Stomach (tissue), 9 donors: ENCODE measurements around the gene SLCO6A1. TPM values are rescaled to one million over a fixed set of nuclear protein-coding genes. Genes with fewer than 3 reads are reported as not detected.

ENCODE experiments used
- DNase-seq, 2 donors: peaks; one replicate each; pipeline versions ENCODE4 v3.0.0 to v3.0.0-alpha.2; 2013 to 2019
- H3K27ac ChIP-seq, 5 donors: fragments of 200-600 bp in 4 of 5; sonication (generic) in 4 of 5; one replicate each; pipeline ENCODE4 v1.5.1; 2013 to 2019; ENCODE audit warnings: mild to moderate bottlenecking in 1 of 5, moderate library complexity in 1 of 5
- H3K27me3 ChIP-seq, 3 donors: fragments of 200-600 bp; sonication (generic); one replicate each; pipeline ENCODE4 v1.5.1; 2017 to 2019; ENCODE audit warnings: mixed run types in 1 of 3
- H3K36me3 ChIP-seq, 4 donors: fragments of 200-600 bp; sonication (generic); 1 replicate in 3 of 4; 2 replicates in 1 of 4; pipeline ENCODE4 v1.5.1; 2016 to 2019
- H3K4me1 ChIP-seq, 4 donors: fragments of 200-600 bp; sonication (generic); one replicate each; pipeline ENCODE4 v1.5.1; 2016 to 2019
- H3K4me3 ChIP-seq, 4 donors: fragments of 200-600 bp; sonication (generic) in 3 of 4; one replicate each; pipeline ENCODE4 v1.5.1; 2016 to 2019; ENCODE audit warnings: mild to moderate bottlenecking in 1 of 4
- H3K9me3 ChIP-seq, 4 donors: fragments of 200-600 bp; sonication (generic); one replicate each; pipeline ENCODE4 v1.5.1; 2016 to 2019
- EP300 ChIP-seq: sonication (generic); formaldehyde crosslinking; IDR thresholded peaks from one replicate; pipeline ENCODE4 v1.6.1; 2017; ENCODE audit warnings: antibody characterized with exemption
- POLR2A ChIP-seq, 4 donors: fragments of 450-650 bp; IDR thresholded peaks; one replicate each; pipeline ENCODE4 v1.6.1; 2016; ENCODE audit warnings: antibody characterized with exemption in 4 of 4, control low read depth in 2 of 4, mild to moderate bottlenecking in 1 of 4, moderate library complexity in 1 of 4
- POLR2AphosphoS5 ChIP-seq, 3 donors: sonication (generic); formaldehyde crosslinking; IDR thresholded peaks; one replicate each; pipeline ENCODE4 v1.6.1; 2016; ENCODE audit warnings: antibody characterized with exemption in 3 of 3
- WGBS, 5 donors: extraction: QIAGEN DNeasy Blood & Tissue Kit in 3 of 5; methylation state at CpG; one replicate each; pipeline versions ENCODE4 v1.1.5 to v1.1.7; 2013 to 2018; 5-methylcytosine and 5-hydroxymethylcytosine counted together
- intact Hi-C: fragments of 100-400 bp; cut with DNase I; formaldehyde crosslinking; loops from one replicate; pipeline ENCODE4 v1.15.1; 2023; ENCODE audit warnings: low total_unique reads
- polyA plus RNA-seq, 3 donors: library from polyadenylated mRNA; stranded (reverse); fragments of 200-250 nt; gene quantifications; one replicate each; pipeline ENCODE4 v1.2.3, GENCODE V29; 2013
- total RNA-seq, 5 donors: library from RNA; depleted of rRNA; stranded (reverse); fragments of >200 nt; gene quantifications; one replicate each; pipeline versions ENCODE4 v1.1.0 to v1.2.3, GENCODE V29; 2014 to 2016
- TF ChIP-seq, protein P1 (sequence below), 7 experiments: fragments of 450-650 bp in 4 of 7; fragments of 200-600 bp in 3 of 7; sonication (generic) in 3 of 7; IDR thresholded peaks; one replicate each; pipeline ENCODE4 v1.5.1; 2016 to 2019; ENCODE audit warnings: antibody characterized with exemption in 7 of 7, control low read depth in 2 of 7, mild to moderate bottlenecking in 1 of 7
- donor health status: healthy with polysubstance abuse.
- donor health status: Bipolar disorder and iron deficiency.
- donor health status: healthy.

Gene SLCO6A1
- total and polyA plus RNA-seq, 8 donors, result not detected

DNA sequence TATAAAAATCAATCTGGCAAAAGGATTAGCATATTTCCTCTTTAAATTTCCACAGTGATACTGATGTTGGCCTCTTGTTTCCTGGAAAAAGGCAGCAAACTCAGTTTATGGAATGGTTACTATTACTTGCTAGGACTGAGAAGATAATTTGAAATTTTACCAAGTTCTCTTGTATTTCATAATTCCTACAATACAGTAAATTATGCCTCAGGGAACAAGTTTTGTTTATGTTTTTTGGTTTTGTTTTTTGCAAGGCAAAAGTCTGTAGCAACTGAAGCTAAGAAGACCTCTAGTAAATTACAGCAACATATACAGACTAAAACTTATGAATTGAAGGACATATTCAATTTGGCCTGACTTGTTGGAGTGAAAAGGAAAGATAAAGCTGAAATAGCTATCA, 30.2 kb upstream of the SLCO6A1 start:
- Histone ChIP-seq H3K36me3 (no peaks in the 10 kb centered on the region), H3K27me3 (no peaks in the 10 kb centered on the region), H3K9me3 (peaks cover 0 to 8% (median 0%) of the 10 kb centered on the region in 4 donors), H3K27ac (no peak overlapping the region), H3K4me1 (no peaks in the 10 kb centered on the region), H3K4me3 (no peak overlapping the region)
- TF ChIP-seq EP300 (no peak), POLR2AphosphoS5 (IDR thresholded peaks at IDR 0.05) (no peak), POLR2A (IDR thresholded peaks at IDR 0.05) (no peak)
- TF ChIP-seq, protein P1, sequence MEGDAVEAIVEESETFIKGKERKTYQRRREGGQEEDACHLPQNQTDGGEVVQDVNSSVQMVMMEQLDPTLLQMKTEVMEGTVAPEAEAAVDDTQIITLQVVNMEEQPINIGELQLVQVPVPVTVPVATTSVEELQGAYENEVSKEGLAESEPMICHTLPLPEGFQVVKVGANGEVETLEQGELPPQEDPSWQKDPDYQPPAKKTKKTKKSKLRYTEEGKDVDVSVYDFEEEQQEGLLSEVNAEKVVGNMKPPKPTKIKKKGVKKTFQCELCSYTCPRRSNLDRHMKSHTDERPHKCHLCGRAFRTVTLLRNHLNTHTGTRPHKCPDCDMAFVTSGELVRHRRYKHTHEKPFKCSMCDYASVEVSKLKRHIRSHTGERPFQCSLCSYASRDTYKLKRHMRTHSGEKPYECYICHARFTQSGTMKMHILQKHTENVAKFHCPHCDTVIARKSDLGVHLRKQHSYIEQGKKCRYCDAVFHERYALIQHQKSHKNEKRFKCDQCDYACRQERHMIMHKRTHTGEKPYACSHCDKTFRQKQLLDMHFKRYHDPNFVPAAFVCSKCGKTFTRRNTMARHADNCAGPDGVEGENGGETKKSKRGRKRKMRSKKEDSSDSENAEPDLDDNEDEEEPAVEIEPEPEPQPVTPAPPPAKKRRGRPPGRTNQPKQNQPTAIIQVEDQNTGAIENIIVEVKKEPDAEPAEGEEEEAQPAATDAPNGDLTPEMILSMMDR (IDR thresholded peaks at IDR 0.05), result no peak
- intact Hi-C loops, result no loop called here
- DNase-seq, result peak in 1 of 2 donors; percentile 20

DNA sequence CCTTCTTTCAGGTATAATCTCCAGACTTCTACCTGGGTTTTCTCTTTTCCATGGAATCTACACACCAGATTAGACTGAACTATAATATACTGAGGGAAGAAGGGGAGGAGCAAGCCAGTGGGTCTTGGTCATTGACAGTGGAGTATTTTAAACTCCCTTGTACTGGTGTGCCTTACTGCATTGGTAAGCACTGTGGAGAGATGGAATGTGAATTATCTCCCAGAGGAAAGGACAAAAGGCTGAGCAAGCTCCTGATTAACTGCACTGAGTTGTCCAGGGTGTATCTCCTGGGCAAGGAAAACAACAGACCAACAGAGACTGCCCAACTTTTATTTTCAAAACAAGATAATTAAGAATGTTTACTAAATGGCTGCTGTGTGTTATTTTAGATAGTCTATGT, 29.8 kb upstream of the SLCO6A1 start:
- TF ChIP-seq POLR2A (IDR thresholded peaks at IDR 0.05) (no peak), EP300 (no peak), POLR2AphosphoS5 (IDR thresholded peaks at IDR 0.05) (no peak)
- TF ChIP-seq, protein P1 (IDR thresholded peaks at IDR 0.05), result no peak
- intact Hi-C loops, result no loop called here
- peaks cover 0 to 8% (median 0%) of the 10 kb centered on the region in 4 donors for H3K9me3 ChIP-seq

DNA sequence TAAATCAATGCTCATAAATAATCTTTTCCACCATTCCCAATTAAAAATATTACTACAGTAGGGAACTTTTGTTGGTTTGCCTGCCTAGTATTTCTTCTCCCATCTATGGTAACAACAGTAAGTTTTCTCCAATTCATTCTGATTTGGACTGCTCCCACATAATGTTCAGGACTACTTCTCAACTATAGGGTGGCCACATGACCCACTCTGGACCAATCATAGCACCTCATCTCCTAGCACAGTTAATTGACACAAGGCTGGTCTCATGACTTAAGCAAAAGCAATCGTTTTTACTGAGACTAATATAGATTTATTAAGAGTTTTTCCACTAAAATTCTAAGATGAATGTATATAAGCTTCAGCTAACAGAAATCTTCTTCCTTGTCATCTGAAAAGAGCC, 28.7 kb upstream of the SLCO6A1 start:
- Histone ChIP-seq H3K4me3 (no peak overlapping the region), H3K27me3 (no peaks in the 10 kb centered on the region), H3K36me3 (no peaks in the 10 kb centered on the region), H3K9me3 (peaks cover 0 to 8% (median 0%) of the 10 kb centered on the region in 4 donors), H3K4me1 (no peaks in the 10 kb centered on the region), H3K27ac (no peak overlapping the region)
- no peak for DNase-seq
- 23 to 50% (median 34%) methylated on average over 1 of the region's 1 CpG for whole genome bisulfite sequencing, 5 donors
- TF ChIP-seq POLR2AphosphoS5 (IDR thresholded peaks at IDR 0.05) (no peak), POLR2A (IDR thresholded peaks at IDR 0.05) (no peak), EP300 (no peak)
- TF ChIP-seq, protein P1 (IDR thresholded peaks at IDR 0.05), result no peak
- intact Hi-C loops, result no loop called here

More for the DNA sequence above, 29.8 kb upstream of the SLCO6A1 start:
- H3K36me3 ChIP-seq, result no peaks in the 10 kb centered on the region
- no peak for DNase-seq
- no peaks in the 10 kb centered on the region for H3K27me3 ChIP-seq
- H3K27ac ChIP-seq, result no peak overlapping the region
- no peak overlapping the region for H3K4me3 ChIP-seq
- no peaks in the 10 kb centered on the region for H3K4me1 ChIP-seq

DNA sequence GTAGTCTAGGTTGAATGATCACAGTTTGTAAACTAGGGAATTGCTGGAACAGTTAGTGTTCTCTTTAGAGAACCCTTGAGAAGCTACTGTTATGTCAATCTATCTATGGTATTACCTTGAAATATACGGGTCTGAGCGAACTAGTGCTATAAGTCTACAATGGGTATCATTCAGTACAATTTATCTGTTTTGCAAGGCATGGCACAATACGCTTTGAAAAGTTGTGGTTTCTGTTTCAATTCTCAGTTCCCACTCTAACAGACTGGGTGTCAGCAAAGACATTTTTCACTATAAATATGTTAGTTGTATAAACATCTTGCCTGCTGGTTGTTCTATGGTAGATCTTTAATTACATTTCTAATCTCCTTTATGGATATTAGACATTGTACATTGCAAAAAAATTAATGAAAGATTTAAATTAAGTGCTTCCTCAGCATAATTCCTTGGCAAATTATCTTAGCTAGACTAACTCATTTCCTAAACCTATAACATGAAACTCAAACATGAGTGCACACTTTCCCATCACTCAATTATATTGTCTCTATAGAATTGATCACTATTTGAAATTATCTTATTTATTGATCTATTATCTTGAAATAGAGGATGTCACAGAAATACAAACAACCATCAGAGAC, 24.9 kb upstream of the SLCO6A1 start:
- no peak overlapping the region for H3K27ac ChIP-seq
- TF ChIP-seq, protein P1 (IDR thresholded peaks at IDR 0.05), result no peak
- no peak for TF ChIP-seq POLR2AphosphoS5 (IDR thresholded peaks at IDR 0.05)
- TF ChIP-seq EP300, result no peak
- TF ChIP-seq POLR2A (IDR thresholded peaks at IDR 0.05), result no peak
- no peaks in the 10 kb centered on the region for H3K36me3 ChIP-seq
- H3K4me1 ChIP-seq, result no peaks in the 10 kb centered on the region
- H3K9me3 ChIP-seq, result peaks cover 0 to 8% (median 0%) of the 10 kb centered on the region in 4 donors
- no peak overlapping the region for H3K4me3 ChIP-seq
- DNase-seq, result no peak
- intact Hi-C loops, result no loop called here
- H3K27me3 ChIP-seq, result no peaks in the 10 kb centered on the region
- WGBS, 5 donors, result 55 to 79% (median 71%) methylated on average over 3 of the region's 3 CpGs
